Fibroblast of villous mesenchyme (primary cell): ENCODE measurements around the gene PCP4. TPM values are rescaled to one million over a fixed set of nuclear protein-coding genes. Genes with fewer than 3 reads are reported as not detected.

Experiments
- DNase-seq: peaks from one replicate; pipeline ENCODE4 v3.0.0-alpha.2; 2010; ENCODE audit warnings: low read depth
- H3K4me3 ChIP-seq: 2 replicates; pipeline ENCODE4 v1.5.1; 2011; ENCODE audit warnings: low read depth, mild to moderate bottlenecking, low read length
- total RNA-seq: library from RNA; depleted of rRNA; stranded (reverse); fragments of >200 nt; gene quantifications from 2 replicates; pipeline ENCODE4 v1.2.3, GENCODE V29; 2012
- TF ChIP-seq, protein P1 (sequence below): IDR thresholded peaks from 2 replicates; pipeline ENCODE4 v1.5.1; 2012; ENCODE audit warnings: low read depth, mild to moderate bottlenecking, low read length; ENCODE audit not compliant: insufficient read depth

Gene PCP4
- total RNA-seq, 1 donor: not detected

DNA sequence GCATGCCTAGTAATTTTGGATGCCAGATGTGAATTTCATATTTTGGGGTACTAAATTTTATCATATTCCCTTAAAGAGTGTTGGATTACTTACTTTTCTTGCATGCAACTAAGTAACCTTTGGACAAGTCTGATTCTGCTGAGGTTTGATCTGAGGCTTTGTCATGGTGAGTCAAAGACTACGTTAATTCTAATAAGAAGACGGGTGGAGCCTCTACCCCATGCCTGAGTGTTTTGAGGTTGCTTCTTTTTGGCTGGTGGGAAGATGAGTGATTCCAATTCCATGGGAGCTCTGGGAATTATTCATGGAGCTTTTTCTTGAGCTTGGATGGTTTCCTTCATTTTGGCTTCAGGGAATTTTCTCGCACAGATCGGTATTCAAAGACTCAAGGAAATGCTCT is 11.6 kb upstream of the PCP4 start:
- DNase-seq: no peak
- TF ChIP-seq, protein P1, sequence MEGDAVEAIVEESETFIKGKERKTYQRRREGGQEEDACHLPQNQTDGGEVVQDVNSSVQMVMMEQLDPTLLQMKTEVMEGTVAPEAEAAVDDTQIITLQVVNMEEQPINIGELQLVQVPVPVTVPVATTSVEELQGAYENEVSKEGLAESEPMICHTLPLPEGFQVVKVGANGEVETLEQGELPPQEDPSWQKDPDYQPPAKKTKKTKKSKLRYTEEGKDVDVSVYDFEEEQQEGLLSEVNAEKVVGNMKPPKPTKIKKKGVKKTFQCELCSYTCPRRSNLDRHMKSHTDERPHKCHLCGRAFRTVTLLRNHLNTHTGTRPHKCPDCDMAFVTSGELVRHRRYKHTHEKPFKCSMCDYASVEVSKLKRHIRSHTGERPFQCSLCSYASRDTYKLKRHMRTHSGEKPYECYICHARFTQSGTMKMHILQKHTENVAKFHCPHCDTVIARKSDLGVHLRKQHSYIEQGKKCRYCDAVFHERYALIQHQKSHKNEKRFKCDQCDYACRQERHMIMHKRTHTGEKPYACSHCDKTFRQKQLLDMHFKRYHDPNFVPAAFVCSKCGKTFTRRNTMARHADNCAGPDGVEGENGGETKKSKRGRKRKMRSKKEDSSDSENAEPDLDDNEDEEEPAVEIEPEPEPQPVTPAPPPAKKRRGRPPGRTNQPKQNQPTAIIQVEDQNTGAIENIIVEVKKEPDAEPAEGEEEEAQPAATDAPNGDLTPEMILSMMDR: no peak
- no peak overlapping the region for H3K4me3 ChIP-seq

- DNase-seq: no peak
- TF ChIP-seq, protein P1: no peak
- no peak overlapping the region for H3K4me3 ChIP-seq
Measured at GRCh38 chr21:39860600-39860999, 6.6 kb upstream of the PCP4 start.

- no peak overlapping the region for H3K4me3 ChIP-seq
- DNase-seq: no peak
- TF ChIP-seq, protein P1: no peak
Measured at GRCh38 chr21:39863111-39863510, 4.1 kb upstream of the PCP4 start.

DNA sequence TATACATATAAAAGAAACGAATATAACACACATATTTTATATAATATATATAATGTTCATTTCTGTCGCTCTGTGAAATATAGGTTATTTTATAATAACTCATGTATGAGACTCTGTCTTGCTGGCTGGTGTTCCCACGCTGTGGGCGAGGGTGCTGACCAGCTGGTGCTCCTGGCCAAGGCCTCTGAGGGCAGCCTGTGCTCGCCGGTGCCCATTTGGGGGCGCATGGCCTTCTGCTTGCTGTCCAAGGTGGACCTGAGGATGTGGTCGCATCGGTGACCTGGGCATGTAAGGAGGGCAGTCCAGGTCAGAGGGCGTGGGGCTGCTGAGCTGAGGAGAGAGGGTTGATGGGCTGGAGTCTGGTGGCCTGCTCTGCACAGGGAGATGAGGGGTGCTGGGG is 1.1 kb upstream of the PCP4 start:
- H3K4me3 ChIP-seq: no peak overlapping the region
- no peak for DNase-seq
- TF ChIP-seq, protein P1: no peak

GRCh38 chr21:39869141-39869818 is 2.0 kb downstream of the PCP4 start:
- no peak for DNase-seq
- TF ChIP-seq, protein P1: no peak
- no peak overlapping the region for H3K4me3 ChIP-seq

DNA sequence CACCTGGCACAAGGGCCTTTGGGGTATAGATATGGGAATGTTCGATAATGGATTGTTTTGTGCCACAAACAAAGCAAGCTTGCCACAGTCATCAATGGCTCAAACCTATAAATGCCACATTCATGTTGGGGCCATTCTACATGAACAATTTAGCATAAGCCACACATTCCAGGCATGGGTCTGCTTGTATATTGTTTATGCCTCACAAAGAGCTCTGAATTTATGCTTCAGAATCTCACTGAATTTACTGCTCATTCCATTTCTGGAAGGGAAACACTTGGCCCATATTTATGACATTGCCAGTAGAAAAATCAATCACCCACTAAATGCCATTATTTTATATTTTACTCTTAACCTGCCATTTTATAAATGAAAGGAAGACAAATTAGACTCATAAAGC is 6.4 kb downstream of the PCP4 start:
- no peak for DNase-seq
- no peak overlapping the region for H3K4me3 ChIP-seq
- TF ChIP-seq, protein P1: no peak

DNA sequence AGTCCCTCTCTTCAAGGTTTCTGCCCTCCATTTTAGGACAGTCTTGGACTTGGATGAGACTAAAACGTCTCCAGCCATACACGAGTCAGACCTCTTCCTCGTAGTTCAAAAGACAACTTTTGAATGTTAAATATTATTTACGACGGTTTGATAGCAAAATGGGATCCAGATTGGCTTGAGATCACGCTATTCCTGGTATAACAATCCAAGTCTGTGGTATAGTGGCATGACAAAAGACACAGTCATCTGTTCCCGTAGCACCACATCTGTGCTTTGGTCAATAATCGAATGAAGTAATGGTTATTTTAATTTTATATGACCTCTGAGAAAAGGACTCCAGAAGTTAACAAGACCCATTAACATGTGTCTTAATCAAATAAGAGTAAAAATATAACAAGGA is 7.0 kb downstream of the PCP4 start:
- TF ChIP-seq, protein P1: no peak
- DNase-seq: no peak
- no peak overlapping the region for H3K4me3 ChIP-seq
